Liver (tissue), 3 donors: ENCODE measurements around the gene GPRC5D.

Experiments used
- EGR1 ChIP-seq, 2 donors: IDR thresholded peaks; 2 replicates each; pipeline ENCODE4 v1.6.1; 2016 to 2018; ENCODE audit warnings: antibody characterized with exemption in 2 of 2, low read depth in 2 of 2
- FOXA1 ChIP-seq: IDR thresholded peaks from 2 replicates; pipeline ENCODE4 v1.6.1; 2016; ENCODE audit warnings: antibody characterized with exemption
- GABPA ChIP-seq, 2 donors: IDR thresholded peaks in 1 of 2; conservative IDR thresholded peaks in 1 of 2; 2 replicates each; pipeline ENCODE4 v1.6.1; 2016; ENCODE audit warnings: antibody characterized with exemption in 2 of 2, mild to moderate bottlenecking in 1 of 2, moderate library complexity in 1 of 2
- HNF4G ChIP-seq: IDR thresholded peaks from 2 replicates; pipeline ENCODE4 v1.6.1; 2016; ENCODE audit warnings: antibody characterized with exemption
- JUND ChIP-seq, 2 donors: IDR thresholded peaks; 2 replicates each; pipeline ENCODE4 v1.6.1; 2016; ENCODE audit warnings: antibody characterized with exemption in 2 of 2
- RAD21 ChIP-seq, 2 donors: IDR thresholded peaks; 2 replicates each; pipeline ENCODE4 v1.6.1; 2016; ENCODE audit warnings: antibody characterized with exemption in 2 of 2, mild to moderate bottlenecking in 2 of 2
- REST ChIP-seq: IDR thresholded peaks from 2 replicates; pipeline ENCODE4 v1.6.1; 2016; ENCODE audit warnings: antibody characterized with exemption, mild to moderate bottlenecking
- YY1 ChIP-seq: IDR thresholded peaks from 2 replicates; pipeline ENCODE4 v1.6.1; 2016; ENCODE audit warnings: antibody characterized with exemption, mild to moderate bottlenecking
- TF ChIP-seq, protein P1 (sequence below): fragments of 150-350 bp; IDR thresholded peaks from 2 replicates; pipeline ENCODE4 v1.5.1; 2017; ENCODE audit warnings: improper control_type of control experiment, low read depth, low read length; ENCODE audit not compliant: missing input control
- TF ChIP-seq, protein P2 (sequence below): IDR thresholded peaks from 2 replicates; pipeline ENCODE4 v1.6.1; 2016; ENCODE audit warnings: antibody characterized with exemption
- TF ChIP-seq, protein P3 (sequence below): IDR thresholded peaks from 2 replicates; pipeline ENCODE4 v1.6.1; 2016; ENCODE audit warnings: antibody characterized with exemption
- donor health status: healthy.
- donor health status: healthy.

GRCh38 chr12:12977231-12977630, 25.3 kb upstream of the GPRC5D start:
- TF ChIP-seq, protein P1, sequence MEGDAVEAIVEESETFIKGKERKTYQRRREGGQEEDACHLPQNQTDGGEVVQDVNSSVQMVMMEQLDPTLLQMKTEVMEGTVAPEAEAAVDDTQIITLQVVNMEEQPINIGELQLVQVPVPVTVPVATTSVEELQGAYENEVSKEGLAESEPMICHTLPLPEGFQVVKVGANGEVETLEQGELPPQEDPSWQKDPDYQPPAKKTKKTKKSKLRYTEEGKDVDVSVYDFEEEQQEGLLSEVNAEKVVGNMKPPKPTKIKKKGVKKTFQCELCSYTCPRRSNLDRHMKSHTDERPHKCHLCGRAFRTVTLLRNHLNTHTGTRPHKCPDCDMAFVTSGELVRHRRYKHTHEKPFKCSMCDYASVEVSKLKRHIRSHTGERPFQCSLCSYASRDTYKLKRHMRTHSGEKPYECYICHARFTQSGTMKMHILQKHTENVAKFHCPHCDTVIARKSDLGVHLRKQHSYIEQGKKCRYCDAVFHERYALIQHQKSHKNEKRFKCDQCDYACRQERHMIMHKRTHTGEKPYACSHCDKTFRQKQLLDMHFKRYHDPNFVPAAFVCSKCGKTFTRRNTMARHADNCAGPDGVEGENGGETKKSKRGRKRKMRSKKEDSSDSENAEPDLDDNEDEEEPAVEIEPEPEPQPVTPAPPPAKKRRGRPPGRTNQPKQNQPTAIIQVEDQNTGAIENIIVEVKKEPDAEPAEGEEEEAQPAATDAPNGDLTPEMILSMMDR = no peak
- TF ChIP-seq, protein P2, sequence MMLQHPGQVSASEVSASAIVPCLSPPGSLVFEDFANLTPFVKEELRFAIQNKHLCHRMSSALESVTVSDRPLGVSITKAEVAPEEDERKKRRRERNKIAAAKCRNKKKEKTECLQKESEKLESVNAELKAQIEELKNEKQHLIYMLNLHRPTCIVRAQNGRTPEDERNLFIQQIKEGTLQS = no peak
- TF ChIP-seq HNF4G (no peak), JUND (IDR thresholded peaks at IDR 0.05) (no peak), REST (no peak), YY1 (no peak), FOXA1 (no peak), RAD21 (IDR thresholded peaks at IDR 0.05) (no peak), EGR1 (IDR thresholded peaks at IDR 0.05; ENCODE audit: low read depth in 2 of 2) (no peak), GABPA (IDR thresholded peaks at IDR 0.05 in 1 of 2, conservative IDR thresholded peaks at IDR 0.05 in 1 of 2) (no peak)
- TF ChIP-seq, protein P3, sequence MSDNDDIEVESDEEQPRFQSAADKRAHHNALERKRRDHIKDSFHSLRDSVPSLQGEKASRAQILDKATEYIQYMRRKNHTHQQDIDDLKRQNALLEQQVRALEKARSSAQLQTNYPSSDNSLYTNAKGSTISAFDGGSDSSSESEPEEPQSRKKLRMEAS = no peak
